Anterior cingulate cortex (tissue), 58 donors: Measurements from ENCODE around the gene CNOT6.

Experiments
- DNase-seq, 58 donors: peaks; one replicate each; lab custom pipeline; 2025; lab: John Stamatoyannopoulos, UW

CNOT6 gene

DNA sequence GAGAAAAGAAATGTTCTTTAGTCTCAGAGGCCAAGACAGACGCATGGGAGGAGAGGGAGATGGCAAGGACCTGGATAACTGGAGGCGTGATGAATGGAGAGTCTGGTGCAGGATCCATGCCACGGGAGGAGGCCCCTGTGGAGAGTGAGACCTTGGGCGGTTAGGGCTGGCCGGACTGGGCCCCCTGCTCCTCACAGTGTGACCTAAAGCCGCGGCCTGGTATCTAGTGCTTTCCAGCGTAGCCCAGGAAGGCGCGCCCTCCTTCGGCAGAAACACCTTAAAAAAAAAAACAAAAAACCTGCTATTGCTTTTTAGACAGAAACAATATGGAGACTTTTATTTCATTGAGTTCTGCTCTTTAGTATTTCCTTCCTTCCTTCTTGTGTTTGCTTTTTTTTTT is 64.1 kb downstream of the CNOT6 start:
- DNase-seq: no peak

DNA sequence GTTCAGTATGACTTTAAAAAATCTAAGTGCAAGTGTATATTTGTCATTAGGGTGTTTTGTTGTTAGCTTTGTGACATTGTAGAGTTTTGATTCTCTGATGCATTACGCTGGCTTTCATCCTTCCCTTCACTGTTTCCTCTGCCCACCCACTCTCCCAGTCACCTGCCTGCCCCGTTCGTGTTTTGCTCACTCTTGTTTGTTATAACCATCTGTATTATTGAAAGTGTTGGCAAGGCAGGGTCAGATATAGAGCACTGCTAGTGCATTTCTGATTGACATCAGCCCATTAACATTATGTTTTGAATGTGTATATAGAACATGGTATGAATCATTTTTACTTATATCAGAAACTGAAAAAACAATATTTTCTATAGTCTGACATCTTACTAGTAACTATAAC is 69.8 kb downstream of the CNOT6 start:
- no peak for DNase-seq

GRCh38 chr5:180568914-180569313 is 74.7 kb downstream of the CNOT6 start:
- DNase-seq: no peak

DNA sequence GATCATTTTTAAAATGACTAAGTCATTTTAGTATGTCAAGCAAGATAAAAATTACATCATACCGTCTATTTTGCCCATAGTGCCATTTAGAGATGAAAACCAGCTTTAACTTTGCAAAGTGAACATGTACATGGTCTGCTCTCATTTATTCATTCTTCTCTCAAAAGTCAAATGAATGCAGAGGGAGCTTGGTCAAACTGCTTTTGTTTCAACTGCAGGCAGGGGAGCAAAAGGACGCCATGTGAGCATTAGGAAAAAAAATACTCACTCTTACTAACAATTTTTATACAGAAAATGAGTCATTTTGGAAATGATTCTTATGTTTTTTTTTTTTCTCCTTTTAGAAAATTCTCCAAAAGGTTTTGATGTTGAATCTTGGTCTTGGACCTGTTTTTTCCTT is 81.4 kb downstream of the CNOT6 start:
- DNase-seq: no peak

DNA sequence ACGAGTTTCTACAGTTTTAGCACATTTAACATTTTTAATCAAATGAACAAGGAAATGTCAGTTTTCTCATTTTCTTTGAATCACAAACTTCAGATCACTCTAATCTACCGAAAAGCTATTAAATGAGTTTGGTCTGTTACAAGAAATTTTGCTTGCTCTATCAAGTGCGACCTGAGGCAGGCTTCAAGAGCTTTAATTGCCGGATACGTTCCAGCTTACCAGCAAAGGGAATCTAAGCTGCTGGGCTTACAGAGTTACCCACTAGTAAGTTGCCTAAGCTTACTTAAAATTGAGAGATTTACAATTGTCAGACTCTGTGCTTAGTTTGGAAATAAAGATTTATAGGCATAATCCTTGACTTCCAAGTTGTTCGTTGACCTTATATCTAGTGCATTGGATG is 86.5 kb downstream of the CNOT6 start:
- DNase-seq: no peak

DNA sequence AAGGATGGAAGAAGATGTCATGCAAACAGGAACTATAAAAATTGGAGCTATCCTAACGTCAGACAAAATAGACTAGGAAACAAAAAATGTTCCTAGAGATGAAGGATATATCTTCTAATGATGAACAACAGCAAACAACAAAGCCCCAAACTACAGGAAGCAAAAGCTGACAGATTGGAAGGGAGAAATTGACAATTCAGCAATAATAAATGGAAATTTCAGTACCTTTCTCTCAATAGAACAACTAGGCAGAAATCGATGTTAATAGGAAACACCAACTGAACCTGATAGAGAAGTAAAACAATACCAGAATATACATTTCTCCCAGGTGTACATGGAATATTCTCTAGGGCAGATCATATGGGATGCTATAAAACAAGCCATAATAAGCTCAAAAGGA is 89.6 kb downstream of the CNOT6 start:
- DNase-seq: no peak

DNA sequence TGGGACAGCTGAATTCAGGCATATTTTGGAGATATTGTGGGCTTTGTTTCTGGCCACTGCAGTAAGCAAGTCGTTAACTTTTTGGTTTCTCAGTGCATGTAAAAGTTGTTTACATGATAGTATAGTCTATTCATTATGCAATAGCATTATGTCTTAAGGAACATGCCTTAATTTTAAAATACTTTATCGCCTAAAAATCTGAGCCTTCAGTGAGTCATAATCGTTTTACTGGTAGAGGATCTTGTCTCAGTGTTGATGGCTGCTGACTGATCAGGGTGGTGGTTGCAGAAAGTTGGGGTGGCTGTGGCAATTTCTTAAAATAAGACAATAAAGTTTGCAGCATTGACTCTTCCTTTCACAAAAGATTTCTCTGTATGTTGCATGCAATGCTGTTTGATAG is 92.0 kb downstream of the CNOT6 start:
- DNase-seq: no peak

- DNase-seq: no peak
These were observed 92.7 kb downstream of the CNOT6 start for GRCh38 chr5:180586870-180587269.

- no peak for DNase-seq
These were observed 95.8 kb downstream of the CNOT6 start for GRCh38 chr5:180589771-180590542.

- no peak for DNase-seq
These were observed 96.5 kb downstream of the CNOT6 start for GRCh38 chr5:180590543-180591310.

DNA sequence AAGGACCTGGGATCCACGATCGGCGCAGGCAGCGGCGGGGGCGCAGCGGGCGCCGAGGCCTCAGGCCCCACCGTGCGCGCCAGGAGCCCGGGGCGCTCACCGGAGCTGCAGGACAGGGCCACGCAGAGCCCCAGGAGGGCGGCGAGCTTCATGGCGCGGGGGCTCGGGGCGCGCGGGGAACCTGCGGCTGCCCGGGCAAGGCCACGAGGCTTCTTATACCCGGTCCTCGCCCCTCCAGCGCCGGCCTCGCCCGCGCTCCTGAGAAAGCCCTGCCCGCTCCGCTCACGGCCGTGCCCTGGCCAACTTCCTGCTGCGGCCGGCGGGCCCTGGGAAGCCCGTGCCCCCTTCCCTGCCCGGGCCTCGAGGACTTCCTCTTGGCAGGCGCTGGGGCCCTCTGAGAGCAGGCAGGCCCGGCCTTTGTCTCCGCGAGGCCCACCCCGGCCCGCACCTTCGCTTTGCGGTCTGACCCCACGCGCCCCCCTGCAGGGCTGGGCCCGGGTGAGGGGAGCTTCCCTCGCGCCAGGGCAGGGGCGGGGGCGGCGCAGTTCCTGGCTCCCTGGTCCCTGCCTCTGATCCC is 97.2 kb downstream of the CNOT6 start, which contains the start of gene SCGB3A1:
SCGB3A1 (minus strand) TSS at position 189 of the 577 bp plus-strand sequence; CDS start at position 152, 37 bp downstream.
- DNase-seq: no peak

DNA sequence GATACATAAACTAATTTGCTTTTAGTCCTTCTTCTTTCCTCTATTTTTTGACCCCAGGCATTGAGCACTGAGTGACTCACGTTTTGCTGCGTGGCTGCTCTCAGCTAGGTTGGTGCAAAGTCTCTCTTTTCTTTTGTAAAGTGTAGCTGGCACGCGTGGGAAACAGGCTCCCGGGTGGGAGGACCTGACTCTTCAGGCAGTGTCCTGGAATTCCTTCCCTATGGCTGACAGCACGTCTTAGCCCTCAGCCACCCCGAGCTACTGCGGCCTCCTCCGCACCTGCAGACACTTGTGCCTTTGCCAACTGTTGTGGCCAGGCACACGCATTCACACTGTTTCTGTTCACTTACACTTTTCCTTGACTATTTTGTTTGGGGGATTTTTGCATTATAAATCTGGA is 98.0 kb downstream of the CNOT6 start:
- DNase-seq: no peak

- no peak for DNase-seq
These were observed 99.4 kb downstream of the CNOT6 start for GRCh38 chr5:180593446-180594206.

GRCh38 chr5:180594311-180595045 is 100.3 kb downstream of the CNOT6 start:
- DNase-seq: no peak

GRCh38 chr5:180595046-180595379 is 100.8 kb downstream of the CNOT6 start:
- DNase-seq: peak in 1 of 58 donors; percentile 30

GRCh38 chr5:180595381-180596114 is 101.4 kb downstream of the CNOT6 start:
- DNase-seq: no peak

- DNase-seq: no peak
These were observed 102.0 kb downstream of the CNOT6 start for GRCh38 chr5:180596115-180596667.

DNA sequence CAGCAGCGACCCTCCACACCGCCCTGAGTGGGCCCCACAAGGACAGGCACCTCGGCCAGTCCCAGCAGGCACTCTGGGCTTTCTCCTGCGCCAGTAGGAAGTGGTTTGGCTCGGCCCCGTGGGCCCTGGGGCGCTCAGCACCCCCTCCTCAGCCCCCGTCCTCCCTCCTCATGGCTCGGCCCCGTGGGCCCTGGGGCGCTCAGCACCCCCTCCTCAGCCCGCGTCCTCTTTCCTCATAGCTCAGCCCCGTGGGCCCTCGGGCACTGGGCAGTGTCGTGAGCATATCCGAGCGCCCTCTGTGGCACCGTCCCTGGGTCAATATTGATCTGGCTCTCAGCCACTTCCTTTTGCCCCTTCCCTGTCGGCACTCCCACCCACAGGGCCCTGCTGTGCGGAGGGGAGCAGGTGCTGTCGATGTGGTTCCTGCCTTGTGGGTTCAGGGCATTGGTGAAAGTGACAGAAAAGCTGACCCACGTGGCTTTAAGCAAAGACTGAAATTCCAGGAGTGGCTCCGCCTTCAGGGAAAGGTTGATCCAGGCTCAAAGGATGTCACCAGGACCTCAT is 102.6 kb downstream of the CNOT6 start:
- DNase-seq: no peak

DNA sequence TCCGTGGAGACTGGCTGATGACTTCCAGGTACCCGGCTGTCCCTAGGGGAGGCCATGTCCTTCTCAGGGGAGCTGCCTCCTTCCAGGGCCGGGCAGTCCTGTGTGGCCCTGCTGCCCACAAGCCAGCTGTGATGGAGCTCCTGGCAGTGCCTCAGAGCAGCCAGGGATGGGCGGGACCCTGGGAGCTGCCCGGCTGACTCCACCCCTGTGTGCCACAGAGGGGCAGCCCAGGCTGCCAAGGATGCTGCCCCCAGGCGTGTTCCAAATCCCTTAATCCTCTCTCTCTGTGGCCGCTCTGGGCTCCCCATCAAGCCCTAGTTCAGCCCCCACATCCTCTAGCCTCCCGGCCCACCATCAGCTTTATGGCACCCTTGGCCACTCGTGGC is 104.1 kb downstream of the CNOT6 start:
- DNase-seq: no peak
